ENCODE measurements around the gene HSP90AA1. TPM values are rescaled to one million over a fixed set of nuclear protein-coding genes. Genes with fewer than 3 reads are reported as not detected.
A peak's percentile ranks its signal among the peaks of the same experiment; 100 is the strongest.

The HSP90AA1 gene
- total and polyA plus RNA-seq, 2 experiments from 2014 or later = 371 to 655 TPM

- no peak overlapping the region for H2AFZ ChIP-seq
- H3K4me1 ChIP-seq (ENCODE audit: insufficient read depth) = peaks cover 14% of the 10 kb centered on the region
- WGBS, 2 experiments (ENCODE audit: low coverage in 1 of 2, low lambda C conversion rate in 2 of 2, missing lambda C conversion rate in 2 of 2) = 68 to 72% methylated on average over 3 of the region's 3 CpGs
- H3K36me3 ChIP-seq (ENCODE audit: low read depth) = peaks cover 3% of the 10 kb centered on the region; the same call in 1 of the 2 replicates
- H3K4me3 ChIP-seq = no peak overlapping the region
- peaks cover under 1% of the 10 kb centered on the region; the same call in 1 of the 2 replicates for H4K20me1 ChIP-seq (ENCODE audit: insufficient read depth)
- no peaks in the 10 kb centered on the region for H3K9me2 ChIP-seq (ENCODE audit: insufficient read depth)
- H3K27ac ChIP-seq = no peak overlapping the region
- H3K9me3 ChIP-seq (ENCODE audit: low read depth) = no peaks in the 10 kb centered on the region
- in situ Hi-C loops (cut with MboI) = no loop called here
- H3K9ac ChIP-seq = no peak overlapping the region
- DNase-seq = no peak
- H3K4me2 ChIP-seq (ENCODE audit: unreplicated experiment) = no peak overlapping the region
- no peak for TF ChIP-seq EZH2phosphoT487 (IDR thresholded peaks at IDR 0.05; ENCODE audit: insufficient read depth, low read depth)
- no peak for TF ChIP-seq EZH2 (IDR thresholded peaks at IDR 0.05; ENCODE audit: insufficient read depth, poor library complexity, severe bottlenecking)
- H3K79me2 ChIP-seq (ENCODE audit: insufficient read depth) = peaks cover 6% of the 10 kb centered on the region
- peaks cover 6% of the 10 kb centered on the region; the same call in 1 of the 2 replicates for H3F3A ChIP-seq (ENCODE audit: insufficient read depth)
- no peaks in the 10 kb centered on the region for H3K27me3 ChIP-seq (replicated peaks; ENCODE audit: insufficient read depth)
Measured at GRCh38 chr14:102090713-102091112, 3.9 kb upstream of the HSP90AA1 start.

- Histone ChIP-seq H3K9me3 (ENCODE audit: low read depth) (no peaks in the 10 kb centered on the region), H3K27ac (no peak overlapping the region), H3K79me2 (ENCODE audit: insufficient read depth) (peaks cover 16% of the 10 kb centered on the region), H3K4me1 (ENCODE audit: insufficient read depth) (peaks cover 15% of the 10 kb centered on the region; the same call in 1 of the 2 replicates), H3F3A (ENCODE audit: insufficient read depth) (peaks cover 14% of the 10 kb centered on the region), H3K27me3 (replicated peaks; ENCODE audit: insufficient read depth) (no peaks in the 10 kb centered on the region), H4K20me1 (ENCODE audit: insufficient read depth) (peaks cover 9% of the 10 kb centered on the region; the same call in 1 of the 2 replicates), H2AFZ (no peak overlapping the region), H3K36me3 (ENCODE audit: low read depth) (peaks cover 12% of the 10 kb centered on the region), H3K9ac (no peak overlapping the region), H3K4me3 (no peak overlapping the region), H3K9me2 (ENCODE audit: insufficient read depth) (no peaks in the 10 kb centered on the region), H3K4me2 (ENCODE audit: unreplicated experiment) (no peak overlapping the region)
- 84 to 88% methylated on average over 11 of the region's 11 CpGs for WGBS, 2 experiments (ENCODE audit: low coverage in 1 of 2, low lambda C conversion rate in 2 of 2, missing lambda C conversion rate in 2 of 2)
- no peak for DNase-seq
- in situ Hi-C loops (cut with MboI) = no loop called here
- TF ChIP-seq EZH2phosphoT487 (IDR thresholded peaks at IDR 0.05; ENCODE audit: insufficient read depth, low read depth) = no peak
- no peak for TF ChIP-seq EZH2 (IDR thresholded peaks at IDR 0.05; ENCODE audit: insufficient read depth, poor library complexity, severe bottlenecking)
Measured at GRCh38 chr14:102089621-102090343, 2.9 kb upstream of the HSP90AA1 start.

- Histone ChIP-seq H2AFZ (peak overlapping the region; percentile 81), H3K4me3 (peak overlapping the region; percentile 87), H3K4me1 (ENCODE audit: insufficient read depth) (peaks cover 30% of the 10 kb centered on the region), H3K27me3 (replicated peaks; ENCODE audit: insufficient read depth) (no peaks in the 10 kb centered on the region), H4K20me1 (ENCODE audit: insufficient read depth) (peaks cover 12% of the 10 kb centered on the region; the same call in 1 of the 2 replicates), H3K36me3 (ENCODE audit: low read depth) (peaks cover 28% of the 10 kb centered on the region), H3K9ac (peak overlapping the region; percentile 85), H3K4me2 (ENCODE audit: unreplicated experiment) (peak overlapping the region; percentile 88), H3K27ac (peak overlapping the region; percentile 77), H3K9me2 (ENCODE audit: insufficient read depth) (no peaks in the 10 kb centered on the region), H3F3A (ENCODE audit: insufficient read depth) (peaks cover 29% of the 10 kb centered on the region), H3K9me3 (ENCODE audit: low read depth) (no peaks in the 10 kb centered on the region), H3K79me2 (ENCODE audit: insufficient read depth) (peaks cover 31% of the 10 kb centered on the region)
- DNase-seq = peak; percentile 49
- TF ChIP-seq EZH2 (IDR thresholded peaks at IDR 0.05; ENCODE audit: insufficient read depth, poor library complexity, severe bottlenecking) (no peak), EZH2phosphoT487 (IDR thresholded peaks at IDR 0.05; ENCODE audit: insufficient read depth, low read depth) (no peak)
- 31 to 32% methylated on average over 37 to 39 of the region's 39 CpGs for WGBS, 2 experiments (ENCODE audit: low coverage in 1 of 2, low lambda C conversion rate in 2 of 2, missing lambda C conversion rate in 2 of 2)
- in situ Hi-C loops (cut with MboI) = no loop called here
Measured at GRCh38 chr14:102088012-102088792, 1.4 kb upstream of the HSP90AA1 start.

- 2 to 5% methylated on average over 10 to 11 of the region's 11 CpGs for WGBS, 2 experiments (ENCODE audit: low coverage in 1 of 2, low lambda C conversion rate in 2 of 2, missing lambda C conversion rate in 2 of 2)
- TF ChIP-seq EZH2phosphoT487 (IDR thresholded peaks at IDR 0.05; ENCODE audit: insufficient read depth, low read depth) (no peak), EZH2 (IDR thresholded peaks at IDR 0.05; ENCODE audit: insufficient read depth, poor library complexity, severe bottlenecking) (no peak)
Measured at GRCh38 chr14:102087762-102088011, 843 bp upstream of the HSP90AA1 start.

More at GRCh38 chr14:102087762-102088011, 843 bp upstream of the HSP90AA1 start:
- Histone ChIP-seq H3K9me3 (ENCODE audit: low read depth) (no peaks in the 10 kb centered on the region), H3K4me1 (ENCODE audit: insufficient read depth) (peaks cover 34% of the 10 kb centered on the region), H3K79me2 (ENCODE audit: insufficient read depth) (peaks cover 37% of the 10 kb centered on the region), H3K9me2 (ENCODE audit: insufficient read depth) (no peaks in the 10 kb centered on the region), H3F3A (ENCODE audit: insufficient read depth) (peaks cover 35% of the 10 kb centered on the region), H3K4me3 (peak overlapping the region; percentile 87), H2AFZ (peak overlapping the region; percentile 81), H3K36me3 (ENCODE audit: low read depth) (peaks cover 33% of the 10 kb centered on the region), H4K20me1 (ENCODE audit: insufficient read depth) (peaks cover 12% of the 10 kb centered on the region; the same call in 1 of the 2 replicates), H3K9ac (peak overlapping the region; percentile 85), H3K4me2 (ENCODE audit: unreplicated experiment) (peak overlapping the region; percentile 88), H3K27me3 (replicated peaks; ENCODE audit: insufficient read depth) (no peaks in the 10 kb centered on the region), H3K27ac (peak overlapping the region; percentile 77)
- in situ Hi-C loops (cut with MboI) = no loop called here
- no peak for DNase-seq

Measured in GM23248 (cell line).